ENCODE results near the gene SMC1A.
A peak's percentile ranks its signal among the peaks of the same experiment; 100 is the strongest.

The SMC1A gene

DNA sequence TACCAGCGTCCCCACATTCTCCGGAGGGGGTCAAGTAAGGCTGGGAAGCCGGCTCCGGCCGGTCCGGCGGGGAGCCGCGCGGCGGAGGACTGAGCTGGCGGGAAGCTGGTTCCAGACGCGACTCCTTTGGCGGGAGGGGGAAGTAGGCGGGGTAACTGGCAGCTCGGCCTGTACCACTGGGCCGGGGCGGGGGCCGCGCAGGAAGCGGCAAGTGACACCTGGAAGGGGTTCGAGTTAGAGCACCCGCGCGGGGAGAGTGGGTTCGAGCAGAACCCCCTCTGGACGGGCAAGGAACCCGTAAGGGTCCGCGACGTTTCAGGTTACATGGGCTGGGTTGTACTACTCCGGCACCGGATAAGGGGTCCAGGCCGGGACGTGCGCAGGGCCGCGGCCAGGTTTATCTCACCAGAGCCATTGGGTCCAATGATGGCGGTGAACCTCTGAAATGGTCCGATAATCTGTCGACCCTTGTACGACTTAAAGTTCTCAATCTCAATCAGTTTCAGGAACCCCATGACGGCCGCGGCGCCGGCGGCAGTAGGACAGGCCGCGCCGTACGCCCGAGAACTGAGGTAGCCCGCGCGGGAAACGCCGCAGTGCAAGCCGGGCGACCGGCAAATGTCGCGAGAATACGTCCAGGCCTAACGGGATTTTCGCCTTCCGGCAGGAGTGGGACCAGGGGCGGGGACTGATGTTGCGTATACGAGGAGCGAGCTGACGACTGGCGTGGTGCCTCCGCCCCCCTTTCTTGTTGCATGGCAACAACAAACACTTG is at the start of gene SMC1A (continued):
- no peak for TF ChIP-seq ZNF23 (tag by site-specific recombination; IDR thresholded peaks at IDR 0.05; ENCODE audit: borderline replicate concordance)
- TF ChIP-seq RBAK (tag by site-specific recombination; IDR thresholded peaks at IDR 0.05): no peak
- no peak for TF ChIP-seq ZNF311 (tag by site-specific recombination; IDR thresholded peaks at IDR 0.05; ENCODE audit: borderline replicate concordance)
- TF ChIP-seq ZNF785 (tag by site-specific recombination; IDR thresholded peaks at IDR 0.05): no peak
- no peak; the same call in 1 of the 2 replicates for TF ChIP-seq TRIM28 (IDR thresholded peaks at IDR 0.05; ENCODE audit: borderline replicate concordance, low read length)
- TF ChIP-seq, protein P1, sequence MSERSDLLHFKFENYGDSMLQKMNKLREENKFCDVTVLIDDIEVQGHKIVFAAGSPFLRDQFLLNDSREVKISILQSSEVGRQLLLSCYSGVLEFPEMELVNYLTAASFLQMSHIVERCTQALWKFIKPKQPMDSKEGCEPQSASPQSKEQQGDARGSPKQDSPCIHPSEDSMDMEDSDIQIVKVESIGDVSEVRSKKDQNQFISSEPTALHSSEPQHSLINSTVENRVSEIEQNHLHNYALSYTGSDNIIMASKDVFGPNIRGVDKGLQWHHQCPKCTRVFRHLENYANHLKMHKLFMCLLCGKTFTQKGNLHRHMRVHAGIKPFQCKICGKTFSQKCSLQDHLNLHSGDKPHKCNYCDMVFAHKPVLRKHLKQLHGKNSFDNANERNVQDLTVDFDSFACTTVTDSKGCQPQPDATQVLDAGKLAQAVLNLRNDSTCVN (tag by site-specific recombination; optimal IDR thresholded peaks at IDR 0.05): peak; percentile 82
- TF ChIP-seq HOXC10 (CRISPR knock-in tag; IDR thresholded peaks at IDR 0.05): no peak; the same call in 1 of the 2 replicates
- TF ChIP-seq, protein P2, sequence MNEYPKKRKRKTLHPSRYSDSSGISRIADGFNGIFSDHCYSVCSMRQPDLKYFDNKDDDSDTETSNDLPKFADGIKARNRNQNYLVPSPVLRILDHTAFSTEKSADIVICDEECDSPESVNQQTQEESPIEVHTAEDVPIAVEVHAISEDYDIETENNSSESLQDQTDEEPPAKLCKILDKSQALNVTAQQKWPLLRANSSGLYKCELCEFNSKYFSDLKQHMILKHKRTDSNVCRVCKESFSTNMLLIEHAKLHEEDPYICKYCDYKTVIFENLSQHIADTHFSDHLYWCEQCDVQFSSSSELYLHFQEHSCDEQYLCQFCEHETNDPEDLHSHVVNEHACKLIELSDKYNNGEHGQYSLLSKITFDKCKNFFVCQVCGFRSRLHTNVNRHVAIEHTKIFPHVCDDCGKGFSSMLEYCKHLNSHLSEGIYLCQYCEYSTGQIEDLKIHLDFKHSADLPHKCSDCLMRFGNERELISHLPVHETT (tag by site-specific recombination; IDR thresholded peaks at IDR 0.05): peak; percentile 93
- TF ChIP-seq ZNF202 (tag by site-specific recombination; IDR thresholded peaks at IDR 0.05; ENCODE audit: borderline replicate concordance): no peak
- peak; percentile 19; the same call in 1 of the 2 replicates for TF ChIP-seq ZNF133 (tag by site-specific recombination; IDR thresholded peaks at IDR 0.05)
- TF ChIP-seq BCL11B (tag by site-specific recombination; IDR thresholded peaks at IDR 0.05; ENCODE audit: low read depth): peak; percentile 30; the same call in 1 of the 2 replicates
- no peak for TF ChIP-seq ZNF221 (tag by site-specific recombination; IDR thresholded peaks at IDR 0.05; ENCODE audit: borderline replicate concordance)
- TF ChIP-seq ZNF248 (tag by site-specific recombination; IDR thresholded peaks at IDR 0.05): no peak
- TF ChIP-seq ZNF19 (tag by site-specific recombination; IDR thresholded peaks at IDR 0.05; ENCODE audit: low read depth): no peak
- TF ChIP-seq ZNF843 (tag by site-specific recombination; IDR thresholded peaks at IDR 0.05): peak; percentile 85
- TF ChIP-seq ZNF777 (tag by site-specific recombination; IDR thresholded peaks at IDR 0.05; ENCODE audit: borderline replicate concordance): no peak
- TF ChIP-seq ZNF138 (tag by site-specific recombination; IDR thresholded peaks at IDR 0.05; ENCODE audit: borderline replicate concordance): no peak
- no peak for TF ChIP-seq ZNF416 (tag by site-specific recombination; IDR thresholded peaks at IDR 0.05)
- TF ChIP-seq ZNF324 (tag by site-specific recombination; IDR thresholded peaks at IDR 0.05): peak; percentile 93
- TF ChIP-seq ZNF223 (tag by site-specific recombination; IDR thresholded peaks at IDR 0.05): peak; percentile 92; the same call in 1 of the 2 replicates
- TF ChIP-seq REPIN1 (tag by site-specific recombination; IDR thresholded peaks at IDR 0.05; ENCODE audit: low read depth): no peak
- peak; percentile 74; the same call in 1 of the 2 replicates for TF ChIP-seq KLF7 (tag by site-specific recombination; IDR thresholded peaks at IDR 0.05; ENCODE audit: borderline replicate concordance)
- TF ChIP-seq YY2 (tag by site-specific recombination; IDR thresholded peaks at IDR 0.05): no peak; the same call in 1 of the 2 replicates
- TF ChIP-seq, protein P3, sequence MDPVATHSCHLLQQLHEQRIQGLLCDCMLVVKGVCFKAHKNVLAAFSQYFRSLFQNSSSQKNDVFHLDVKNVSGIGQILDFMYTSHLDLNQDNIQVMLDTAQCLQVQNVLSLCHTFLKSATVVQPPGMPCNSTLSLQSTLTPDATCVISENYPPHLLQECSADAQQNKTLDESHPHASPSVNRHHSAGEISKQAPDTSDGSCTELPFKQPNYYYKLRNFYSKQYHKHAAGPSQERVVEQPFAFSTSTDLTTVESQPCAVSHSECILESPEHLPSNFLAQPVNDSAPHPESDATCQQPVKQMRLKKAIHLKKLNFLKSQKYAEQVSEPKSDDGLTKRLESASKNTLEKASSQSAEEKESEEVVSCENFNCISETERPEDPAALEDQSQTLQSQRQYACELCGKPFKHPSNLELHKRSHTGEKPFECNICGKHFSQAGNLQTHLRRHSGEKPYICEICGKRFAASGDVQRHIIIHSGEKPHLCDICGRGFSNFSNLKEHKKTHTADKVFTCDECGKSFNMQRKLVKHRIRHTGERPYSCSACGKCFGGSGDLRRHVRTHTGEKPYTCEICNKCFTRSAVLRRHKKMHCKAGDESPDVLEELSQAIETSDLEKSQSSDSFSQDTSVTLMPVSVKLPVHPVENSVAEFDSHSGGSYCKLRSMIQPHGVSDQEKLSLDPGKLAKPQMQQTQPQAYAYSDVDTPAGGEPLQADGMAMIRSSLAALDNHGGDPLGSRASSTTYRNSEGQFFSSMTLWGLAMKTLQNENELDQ (tag by site-specific recombination; IDR thresholded peaks at IDR 0.05; ENCODE audit: low read depth): no peak
- TF ChIP-seq, protein P4, sequence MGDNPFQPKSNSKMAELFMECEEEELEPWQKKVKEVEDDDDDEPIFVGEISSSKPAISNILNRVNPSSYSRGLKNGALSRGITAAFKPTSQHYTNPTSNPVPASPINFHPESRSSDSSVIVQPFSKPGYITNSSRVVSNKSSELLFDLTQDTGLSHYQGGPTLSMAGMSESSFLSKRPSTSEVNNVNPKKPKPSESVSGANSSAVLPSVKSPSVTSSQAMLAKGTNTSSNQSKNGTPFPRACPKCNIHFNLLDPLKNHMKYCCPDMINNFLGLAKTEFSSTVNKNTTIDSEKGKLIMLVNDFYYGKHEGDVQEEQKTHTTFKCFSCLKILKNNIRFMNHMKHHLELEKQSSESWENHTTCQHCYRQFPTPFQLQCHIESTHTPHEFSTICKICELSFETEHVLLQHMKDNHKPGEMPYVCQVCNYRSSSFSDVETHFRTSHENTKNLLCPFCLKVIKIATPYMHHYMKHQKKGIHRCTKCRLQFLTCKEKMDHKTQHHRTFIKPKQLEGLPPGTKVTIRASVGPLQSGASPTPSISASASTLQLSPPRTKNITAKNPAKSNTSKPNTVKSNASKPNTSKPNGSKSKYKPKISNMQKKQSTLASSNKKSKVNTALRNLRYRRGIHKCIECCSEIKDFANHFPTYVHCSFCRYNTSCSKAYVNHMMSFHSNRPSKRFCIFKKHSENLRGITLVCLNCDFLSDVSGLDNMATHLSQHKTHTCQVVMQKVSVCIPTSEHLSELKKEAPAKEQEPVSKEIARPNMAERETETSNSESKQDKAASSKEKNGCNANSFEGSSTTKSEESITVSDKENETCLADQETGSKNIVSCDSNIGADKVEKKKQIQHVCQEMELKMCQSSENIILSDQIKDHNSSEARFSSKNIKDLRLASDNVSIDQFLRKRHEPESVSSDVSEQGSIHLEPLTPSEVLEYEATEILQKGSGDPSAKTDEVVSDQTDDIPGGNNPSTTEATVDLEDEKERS (tag by site-specific recombination; IDR thresholded peaks at IDR 0.05): 0 out of 2 replicates have a peak, but pooled peaks have one; percentile 48
- TF ChIP-seq, protein P5, sequence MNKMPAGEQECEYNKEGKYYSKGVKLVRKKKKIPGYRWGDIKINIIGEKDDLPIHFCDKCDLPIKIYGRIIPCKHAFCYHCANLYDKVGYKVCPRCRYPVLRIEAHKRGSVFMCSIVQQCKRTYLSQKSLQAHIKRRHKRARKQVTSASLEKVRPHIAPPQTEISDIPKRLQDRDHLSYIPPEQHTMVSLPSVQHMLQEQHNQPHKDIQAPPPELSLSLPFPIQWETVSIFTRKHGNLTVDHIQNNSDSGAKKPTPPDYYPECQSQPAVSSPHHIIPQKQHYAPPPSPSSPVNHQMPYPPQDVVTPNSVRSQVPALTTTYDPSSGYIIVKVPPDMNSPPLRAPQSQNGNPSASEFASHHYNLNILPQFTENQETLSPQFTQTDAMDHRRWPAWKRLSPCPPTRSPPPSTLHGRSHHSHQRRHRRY (tag by site-specific recombination; IDR thresholded peaks at IDR 0.05): peak; percentile 84
- peak; percentile 73 for TF ChIP-seq KLF16 (tag by site-specific recombination; IDR thresholded peaks at IDR 0.05)
- TF ChIP-seq, protein P6, sequence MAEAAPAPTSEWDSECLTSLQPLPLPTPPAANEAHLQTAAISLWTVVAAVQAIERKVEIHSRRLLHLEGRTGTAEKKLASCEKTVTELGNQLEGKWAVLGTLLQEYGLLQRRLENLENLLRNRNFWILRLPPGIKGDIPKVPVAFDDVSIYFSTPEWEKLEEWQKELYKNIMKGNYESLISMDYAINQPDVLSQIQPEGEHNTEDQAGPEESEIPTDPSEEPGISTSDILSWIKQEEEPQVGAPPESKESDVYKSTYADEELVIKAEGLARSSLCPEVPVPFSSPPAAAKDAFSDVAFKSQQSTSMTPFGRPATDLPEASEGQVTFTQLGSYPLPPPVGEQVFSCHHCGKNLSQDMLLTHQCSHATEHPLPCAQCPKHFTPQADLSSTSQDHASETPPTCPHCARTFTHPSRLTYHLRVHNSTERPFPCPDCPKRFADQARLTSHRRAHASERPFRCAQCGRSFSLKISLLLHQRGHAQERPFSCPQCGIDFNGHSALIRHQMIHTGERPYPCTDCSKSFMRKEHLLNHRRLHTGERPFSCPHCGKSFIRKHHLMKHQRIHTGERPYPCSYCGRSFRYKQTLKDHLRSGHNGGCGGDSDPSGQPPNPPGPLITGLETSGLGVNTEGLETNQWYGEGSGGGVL (tag by site-specific recombination; IDR thresholded peaks at IDR 0.05): peak; percentile 97
